PC-9 (cell line): ENCODE results near the gene IFNL1. TPM values are rescaled to one million over a fixed set of nuclear protein-coding genes. Genes with fewer than 3 reads are reported as not detected.
"Not testable (repeated sequence)": the region's sequence is repeated elsewhere in the genome, so short reads cannot be mapped to it uniquely, and the experiment has no call there.

ENCODE experiments used
- BruUV-seq: library from RNA; stranded (reverse); fragments of 400-500 nt; replicated peaks from 2 replicates; lab custom pipeline; 2021; lab: Mats Ljungman, UMichigan
- CTCF ChIA-PET: fragments of 300-600 bp; sonication (Branson Sonifier 250); formaldehyde crosslinking; loops from one replicate; lab custom pipeline; 2022; ENCODE audit warnings: antibody characterized with exemption; lab: Charles Lee
- POLR2A ChIA-PET: fragments of 300-600 bp; sonication (Branson Sonifier 250); formaldehyde crosslinking; loops from one replicate; lab custom pipeline; 2022; ENCODE audit warnings: antibody characterized with exemption; ENCODE audit not compliant: unreplicated experiment; lab: Charles Lee
- DNase-seq, 2 experiments: peaks; one replicate each; pipeline versions ENCODE4 v3.0.0 to v3.0.0-alpha.2; 2015 to 2022; ENCODE audit warnings: mixed read lengths in 1 of 2
- H2AFZ ChIP-seq: fragments of 200-600 bp; sonication (generic); 2 replicates; pipeline ENCODE4 v1.8.1; 2017; ENCODE audit warnings: antibody characterized with exemption
- H3F3A ChIP-seq: fragments of 200-600 bp; sonication (generic); 2 replicates; pipeline ENCODE4 v1.8.1; 2017; ENCODE audit warnings: antibody characterized with exemption, mild to moderate bottlenecking, low read depth; ENCODE audit not compliant: insufficient read depth
- H3K27ac ChIP-seq: fragments of 200-600 bp; sonication (generic); 2 replicates; pipeline ENCODE4 v1.6.1; 2016; ENCODE audit warnings: mixed run types
- H3K27me3 ChIP-seq: fragments of 200-600 bp; sonication (generic); 2 replicates; pipeline ENCODE4 v1.6.1; 2016; ENCODE audit warnings: low read depth, mixed run types; ENCODE audit not compliant: insufficient read depth
- H3K36me3 ChIP-seq: fragments of 200-600 bp; sonication (generic); 2 replicates; pipeline ENCODE4 v1.6.1; 2016; ENCODE audit warnings: low read depth, mixed run types
- H3K4me1 ChIP-seq: fragments of 200-600 bp; sonication (generic); replicated peaks from 2 replicates; pipeline ENCODE4 v1.6.1; 2016; ENCODE audit warnings: mixed run types; ENCODE audit not compliant: insufficient read depth
- H3K4me2 ChIP-seq: fragments of 200-600 bp; sonication (generic); 2 replicates; pipeline ENCODE4 v1.6.1; 2017; ENCODE audit warnings: mixed run types
- H3K4me3 ChIP-seq: fragments of 200-600 bp; sonication (generic); 2 replicates; pipeline ENCODE4 v1.6.1; 2016; ENCODE audit warnings: mixed run types
- H3K79me2 ChIP-seq: fragments of 200-600 bp; sonication (generic); 2 replicates; pipeline ENCODE4 v1.6.1; 2017; ENCODE audit warnings: low read depth, mixed run types
- H3K9me2 ChIP-seq: fragments of 200-600 bp; sonication (generic); 2 replicates; pipeline ENCODE4 v1.8.1; 2017; ENCODE audit warnings: mild to moderate bottlenecking; ENCODE audit not compliant: insufficient read depth
- H3K9me3 ChIP-seq: fragments of 200-600 bp; sonication (generic); 2 replicates; pipeline ENCODE4 v1.8.1; 2016; ENCODE audit warnings: low read depth; ENCODE audit not compliant: insufficient read depth
- H4K20me1 ChIP-seq: fragments of 200-600 bp; sonication (generic); 2 replicates; pipeline ENCODE4 v1.8.1; 2017; ENCODE audit not compliant: insufficient read depth
- EZH2 ChIP-seq: fragments of 200-600 bp; sonication (generic); IDR thresholded peaks from 2 replicates; pipeline ENCODE4 v1.8.0; 2017; ENCODE audit warnings: antibody characterized with exemption, low read depth
- intact Hi-C: fragments of 100-400 bp; cut with micrococcal nuclease; formaldehyde crosslinking; loops from one replicate; pipeline ENCODE4 v1.10.0; 2022; ENCODE audit not compliant: unreplicated experiment
- total RNA-seq: library from RNA; stranded (reverse); gene quantifications from 2 replicates; pipeline ENCODE4 v1.2.3, GENCODE V29; 2021
- TF ChIP-seq, protein P1 (sequence below): fragments of 200-600 bp; sonication (generic); conservative IDR thresholded peaks from 2 replicates; pipeline ENCODE4 v1.6.1; 2017; ENCODE audit warnings: mixed run types, antibody characterized with exemption, mild to moderate bottlenecking, moderate library complexity

IFNL1 gene
- total RNA-seq, 1 experiment from 2014 or later: not detected

DNA sequence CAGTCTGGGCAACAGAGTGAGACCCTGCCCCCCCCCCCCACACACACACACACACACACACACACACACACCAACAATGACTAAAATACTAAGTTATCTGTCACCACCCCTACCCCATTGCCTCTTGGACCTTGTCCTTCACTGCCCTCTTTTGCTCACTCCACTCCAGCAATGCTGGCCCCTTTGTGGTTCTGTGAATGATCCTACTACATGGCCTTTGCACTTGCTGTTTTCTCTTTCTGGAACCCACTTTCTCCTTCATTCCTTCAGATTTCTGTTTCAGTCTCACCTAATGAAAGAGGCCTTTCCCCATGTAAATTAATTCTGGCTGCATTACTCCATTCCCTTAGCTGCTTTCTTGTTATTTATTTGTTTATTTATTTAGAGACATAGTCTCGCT is 43.5 kb downstream of the IFNL1 start:
- Histone ChIP-seq H3K4me3 (no peak overlapping the region), H3K36me3 (0 out of 2 replicates have a peak, but pooled peaks cover 6% of the 10 kb centered on the region), H3K27ac (no peak overlapping the region), H3K27me3 (no peaks in the 10 kb centered on the region), H3K9me2 (no peaks in the 10 kb centered on the region), H3K4me1 (peaks cover 16% of the 10 kb centered on the region), H3K4me2 (no peak overlapping the region), H3K9me3 (no peaks in the 10 kb centered on the region), H3F3A (0 out of 2 replicates have a peak, but pooled peaks cover 10% of the 10 kb centered on the region), H2AFZ (no peak overlapping the region), H3K79me2 (peaks cover 31% of the 10 kb centered on the region), H4K20me1 (no peaks in the 10 kb centered on the region; the same call in 1 of the 2 replicates)
- POLR2A ChIA-PET: no interaction called here
- intact Hi-C loops: loop anchor here (5.0 kb wide), 3 partner anchors 227 to 377 kb away; partner anchors contain the start of gene FBXO27
- BruUV-seq: no TSS peak
- CTCF ChIA-PET: no interaction called here
- TF ChIP-seq, protein P1, sequence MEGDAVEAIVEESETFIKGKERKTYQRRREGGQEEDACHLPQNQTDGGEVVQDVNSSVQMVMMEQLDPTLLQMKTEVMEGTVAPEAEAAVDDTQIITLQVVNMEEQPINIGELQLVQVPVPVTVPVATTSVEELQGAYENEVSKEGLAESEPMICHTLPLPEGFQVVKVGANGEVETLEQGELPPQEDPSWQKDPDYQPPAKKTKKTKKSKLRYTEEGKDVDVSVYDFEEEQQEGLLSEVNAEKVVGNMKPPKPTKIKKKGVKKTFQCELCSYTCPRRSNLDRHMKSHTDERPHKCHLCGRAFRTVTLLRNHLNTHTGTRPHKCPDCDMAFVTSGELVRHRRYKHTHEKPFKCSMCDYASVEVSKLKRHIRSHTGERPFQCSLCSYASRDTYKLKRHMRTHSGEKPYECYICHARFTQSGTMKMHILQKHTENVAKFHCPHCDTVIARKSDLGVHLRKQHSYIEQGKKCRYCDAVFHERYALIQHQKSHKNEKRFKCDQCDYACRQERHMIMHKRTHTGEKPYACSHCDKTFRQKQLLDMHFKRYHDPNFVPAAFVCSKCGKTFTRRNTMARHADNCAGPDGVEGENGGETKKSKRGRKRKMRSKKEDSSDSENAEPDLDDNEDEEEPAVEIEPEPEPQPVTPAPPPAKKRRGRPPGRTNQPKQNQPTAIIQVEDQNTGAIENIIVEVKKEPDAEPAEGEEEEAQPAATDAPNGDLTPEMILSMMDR: no peak
- TF ChIP-seq EZH2: no peak
- DNase-seq: no peak

DNA sequence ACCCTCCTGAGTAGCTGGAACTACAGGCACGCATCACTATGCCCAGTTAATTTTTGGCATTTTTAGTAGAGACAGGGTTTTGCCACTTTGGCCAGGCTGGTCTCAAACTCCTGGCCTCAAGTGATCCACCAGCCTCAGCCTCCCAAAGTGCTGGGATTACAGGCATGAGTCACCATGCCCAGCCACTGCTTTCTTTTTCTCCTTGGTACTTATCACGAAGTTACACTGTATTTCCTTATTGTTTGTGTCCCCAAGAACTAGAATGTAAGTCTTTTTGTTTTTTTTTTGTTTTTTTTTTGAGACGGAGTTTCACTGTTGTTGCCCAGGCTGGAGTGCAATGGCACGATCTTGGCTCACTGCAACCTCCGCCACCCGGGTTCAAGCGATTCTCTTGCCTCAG is 43.9 kb downstream of the IFNL1 start:
- POLR2A ChIA-PET, H3K4me3 ChIP-seq, H3K9me3 ChIP-seq, DNase-seq, H4K20me1 ChIP-seq, BruUV-seq, H3K36me3 ChIP-seq, H3K27me3 ChIP-seq, H3K9me2 ChIP-seq, H3K27ac ChIP-seq, H2AFZ ChIP-seq, CTCF ChIA-PET: not testable (repeated sequence)
- intact Hi-C loops: loop anchor here (5.0 kb wide), 3 partner anchors 228 to 378 kb away; partner anchors contain the start of gene FBXO27
- H3K79me2 ChIP-seq: peaks cover 36% of the 10 kb centered on the region
- peaks cover 16% of the 10 kb centered on the region for H3K4me1 ChIP-seq
- H3F3A ChIP-seq: 0 out of 2 replicates have a peak, but pooled peaks cover 10% of the 10 kb centered on the region
- H3K4me2 ChIP-seq: peak overlapping the region; percentile 90; the same call in 1 of the 2 replicates

DNA sequence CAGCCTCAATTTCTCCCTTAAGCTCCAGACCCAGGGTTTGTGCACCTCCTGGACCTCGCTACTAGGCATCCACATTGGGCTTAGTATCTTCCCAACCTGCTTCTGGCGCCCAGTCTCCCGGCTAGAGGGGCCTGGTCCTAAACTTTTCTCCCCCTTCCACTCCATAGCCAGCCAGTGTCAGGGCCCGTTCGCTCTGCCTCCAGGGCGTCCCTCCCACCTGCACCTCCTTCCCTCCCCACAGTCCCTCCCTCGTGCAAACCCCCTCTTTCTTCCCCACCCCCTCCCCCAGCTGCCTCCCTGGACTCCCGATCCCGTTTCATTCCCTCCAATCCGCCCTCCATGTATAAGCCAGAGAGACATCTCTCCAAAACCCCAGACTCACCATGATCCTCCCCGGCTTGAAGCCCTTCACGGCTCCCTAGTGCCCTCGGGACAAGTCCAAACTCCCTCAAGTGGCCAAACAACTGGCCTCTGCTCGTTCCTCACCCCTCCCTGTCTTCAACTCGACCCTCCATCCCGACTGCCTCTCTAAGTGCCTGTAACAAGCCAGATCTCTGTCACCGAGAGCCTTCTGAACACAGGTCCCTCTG is 45.0 kb downstream of the IFNL1 start:
- Histone ChIP-seq H3K36me3 (0 out of 2 replicates have a peak, but pooled peaks cover 10% of the 10 kb centered on the region), H3K9me3 (no peaks in the 10 kb centered on the region), H3K27me3 (no peaks in the 10 kb centered on the region), H3K9me2 (no peaks in the 10 kb centered on the region), H3K4me2 (peak overlapping the region; percentile 90), H2AFZ (peak overlapping the region; percentile 98), H4K20me1 (peaks cover 13% of the 10 kb centered on the region), H3K4me3 (peak overlapping the region; percentile 75), H3F3A (peaks cover 10% of the 10 kb centered on the region; the same call in 1 of the 2 replicates), H3K4me1 (peaks cover 16% of the 10 kb centered on the region), H3K79me2 (peaks cover 47% of the 10 kb centered on the region), H3K27ac (peak overlapping the region; percentile 34; the same call in 1 of the 2 replicates)
- TF ChIP-seq, protein P1: no peak
- no peak for TF ChIP-seq EZH2
- no peak for DNase-seq
- intact Hi-C loops: loop anchor here (5.0 kb wide), 3 partner anchors 229 to 379 kb away; partner anchors contain the start of gene FBXO27
- POLR2A ChIA-PET: no interaction called here
- CTCF ChIA-PET: no interaction called here
- BruUV-seq: no TSS peak
